ENCODE measurements around the gene MED25. TPM values are rescaled to one million over a fixed set of nuclear protein-coding genes. Genes with fewer than 3 reads are reported as not detected.

Gene MED25
- total RNA-seq, 1 donor from 2014 or later = 65.8 TPM

DNA sequence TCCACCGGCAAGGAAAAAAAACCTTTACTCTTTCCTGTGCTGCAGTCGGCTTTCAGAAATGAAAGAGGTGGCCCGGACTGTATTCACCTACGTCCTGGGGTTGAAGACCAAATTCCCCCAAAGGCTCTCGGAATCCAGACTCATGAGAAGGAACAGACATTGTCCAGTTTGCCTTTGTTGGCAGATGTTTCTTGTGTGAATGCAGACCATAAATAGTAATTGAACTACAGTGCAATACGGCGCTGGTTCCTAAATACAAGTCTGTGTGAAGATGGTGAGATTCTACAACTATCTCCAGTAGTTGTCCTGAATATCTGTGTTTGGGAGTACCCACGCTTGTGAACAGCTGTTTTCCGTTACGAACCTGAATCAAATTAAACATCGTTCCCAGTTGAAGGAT is 21.6 kb downstream of the MED25 start:
- no peak overlapping the region for H3K4me3 ChIP-seq
- peak overlapping the region; percentile 57 for H3K27ac ChIP-seq (replicated peaks)
- H3K27me3 ChIP-seq (ENCODE audit: low read depth) = no peaks in the 10 kb centered on the region
- no peaks in the 10 kb centered on the region for H3K9me3 ChIP-seq (replicated peaks)
- DNase-seq = no peak
- TF ChIP-seq, protein P1, sequence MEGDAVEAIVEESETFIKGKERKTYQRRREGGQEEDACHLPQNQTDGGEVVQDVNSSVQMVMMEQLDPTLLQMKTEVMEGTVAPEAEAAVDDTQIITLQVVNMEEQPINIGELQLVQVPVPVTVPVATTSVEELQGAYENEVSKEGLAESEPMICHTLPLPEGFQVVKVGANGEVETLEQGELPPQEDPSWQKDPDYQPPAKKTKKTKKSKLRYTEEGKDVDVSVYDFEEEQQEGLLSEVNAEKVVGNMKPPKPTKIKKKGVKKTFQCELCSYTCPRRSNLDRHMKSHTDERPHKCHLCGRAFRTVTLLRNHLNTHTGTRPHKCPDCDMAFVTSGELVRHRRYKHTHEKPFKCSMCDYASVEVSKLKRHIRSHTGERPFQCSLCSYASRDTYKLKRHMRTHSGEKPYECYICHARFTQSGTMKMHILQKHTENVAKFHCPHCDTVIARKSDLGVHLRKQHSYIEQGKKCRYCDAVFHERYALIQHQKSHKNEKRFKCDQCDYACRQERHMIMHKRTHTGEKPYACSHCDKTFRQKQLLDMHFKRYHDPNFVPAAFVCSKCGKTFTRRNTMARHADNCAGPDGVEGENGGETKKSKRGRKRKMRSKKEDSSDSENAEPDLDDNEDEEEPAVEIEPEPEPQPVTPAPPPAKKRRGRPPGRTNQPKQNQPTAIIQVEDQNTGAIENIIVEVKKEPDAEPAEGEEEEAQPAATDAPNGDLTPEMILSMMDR (IDR thresholded peaks at IDR 0.05; ENCODE audit: borderline replicate concordance) = no peak
- intact Hi-C loops (cut with micrococcal nuclease) = no loop called here
- peaks cover 6% of the 10 kb centered on the region for H3K4me1 ChIP-seq
- peaks cover 51% of the 10 kb centered on the region for H3K36me3 ChIP-seq

DNA sequence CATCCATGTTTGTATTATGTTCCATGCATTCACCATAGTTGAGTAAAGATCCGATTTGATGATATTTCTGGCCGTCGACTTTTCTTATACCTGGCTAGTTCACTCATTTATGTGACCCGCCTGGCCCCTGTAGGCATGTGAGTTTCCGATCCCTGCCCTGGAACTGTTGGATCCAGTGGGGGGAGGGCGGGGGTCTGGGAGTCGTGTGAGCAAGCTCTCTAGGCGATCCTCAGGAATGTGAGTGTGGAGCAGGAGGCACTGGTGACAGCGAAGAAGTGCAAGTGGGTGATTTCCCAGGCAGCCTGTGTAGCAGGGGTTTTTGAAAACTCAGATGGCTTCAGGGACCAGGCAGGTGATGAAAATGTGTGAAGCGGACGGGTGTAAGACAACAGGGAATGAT is 22.2 kb downstream of the MED25 start:
- intact Hi-C loops (cut with micrococcal nuclease) = no loop called here
- TF ChIP-seq, protein P1 (IDR thresholded peaks at IDR 0.05; ENCODE audit: borderline replicate concordance) = no peak
- Histone ChIP-seq H3K36me3 (peaks cover 45% of the 10 kb centered on the region), H3K27ac (replicated peaks) (no peak overlapping the region), H3K4me1 (peaks cover 6% of the 10 kb centered on the region), H3K4me3 (no peak overlapping the region), H3K9me3 (replicated peaks) (no peaks in the 10 kb centered on the region), H3K27me3 (ENCODE audit: low read depth) (no peaks in the 10 kb centered on the region)
- no peak for DNase-seq

DNA sequence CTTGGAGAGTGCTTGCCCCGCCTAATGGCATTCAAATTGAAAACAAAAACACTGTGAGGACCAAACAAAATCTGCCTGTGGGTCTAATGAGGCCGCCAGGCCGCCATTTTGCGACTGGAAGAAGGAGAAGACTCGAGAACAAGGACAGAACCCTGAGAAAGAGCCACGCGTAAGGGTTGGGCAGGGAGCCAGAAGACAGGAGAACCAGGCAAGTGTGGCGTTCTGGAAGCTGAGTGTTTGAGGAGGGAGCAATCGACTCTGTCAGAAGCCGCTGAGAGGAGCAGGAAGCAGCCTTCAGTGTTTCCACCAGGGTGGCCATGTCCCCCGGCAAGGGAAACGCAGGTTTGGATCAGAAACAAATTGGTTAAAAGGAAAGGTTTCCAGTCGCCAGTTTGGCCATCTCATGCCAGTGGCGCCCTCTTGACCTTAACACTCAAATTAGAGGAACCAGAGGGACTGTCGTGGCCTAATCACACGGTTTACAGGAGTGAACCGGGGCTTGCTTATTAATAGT is 22.7 kb downstream of the MED25 start:
- intact Hi-C loops (cut with micrococcal nuclease) = no loop called here
- DNase-seq = no peak
- H3K36me3 ChIP-seq = peaks cover 40% of the 10 kb centered on the region

DNA sequence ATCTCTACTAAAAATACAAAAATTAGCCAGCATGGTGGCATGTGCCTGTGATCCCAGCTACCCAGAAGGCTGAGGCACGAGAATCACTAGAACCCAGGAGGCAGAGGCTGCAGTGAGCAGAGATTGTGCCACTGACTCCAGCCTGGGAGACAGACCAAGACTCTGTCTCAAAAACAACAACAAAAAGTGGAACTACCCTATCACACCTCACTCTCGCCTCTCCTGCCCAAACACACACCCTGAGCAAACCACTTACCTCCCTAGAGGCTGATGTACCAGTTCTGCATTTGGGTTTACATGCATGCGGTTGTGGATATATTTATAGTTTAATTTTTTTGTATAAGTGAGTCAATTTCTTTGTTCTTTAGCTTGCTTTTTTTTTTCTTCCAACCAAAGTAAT is 25.2 kb downstream of the MED25 start:
- H3K4me3 ChIP-seq = no peak overlapping the region
- peaks cover 17% of the 10 kb centered on the region for H3K36me3 ChIP-seq
- intact Hi-C loops (cut with micrococcal nuclease) = no loop called here
- H3K27ac ChIP-seq (replicated peaks) = no peak overlapping the region
- H3K27me3 ChIP-seq (ENCODE audit: low read depth) = no peaks in the 10 kb centered on the region
- H3K9me3 ChIP-seq (replicated peaks) = no peaks in the 10 kb centered on the region
- H3K4me1 ChIP-seq = peaks cover 6% of the 10 kb centered on the region
- DNase-seq = no peak
- TF ChIP-seq, protein P1 (IDR thresholded peaks at IDR 0.05; ENCODE audit: borderline replicate concordance) = no peak

More for the DNA sequence above, 22.7 kb downstream of the MED25 start:
- Histone ChIP-seq H3K9me3 (replicated peaks) (no peaks in the 10 kb centered on the region), H3K27ac (replicated peaks) (no peak overlapping the region), H3K4me1 (peaks cover 6% of the 10 kb centered on the region), H3K27me3 (ENCODE audit: low read depth) (no peaks in the 10 kb centered on the region), H3K4me3 (no peak overlapping the region)
- TF ChIP-seq, protein P1 (IDR thresholded peaks at IDR 0.05; ENCODE audit: borderline replicate concordance) = no peak

DNA sequence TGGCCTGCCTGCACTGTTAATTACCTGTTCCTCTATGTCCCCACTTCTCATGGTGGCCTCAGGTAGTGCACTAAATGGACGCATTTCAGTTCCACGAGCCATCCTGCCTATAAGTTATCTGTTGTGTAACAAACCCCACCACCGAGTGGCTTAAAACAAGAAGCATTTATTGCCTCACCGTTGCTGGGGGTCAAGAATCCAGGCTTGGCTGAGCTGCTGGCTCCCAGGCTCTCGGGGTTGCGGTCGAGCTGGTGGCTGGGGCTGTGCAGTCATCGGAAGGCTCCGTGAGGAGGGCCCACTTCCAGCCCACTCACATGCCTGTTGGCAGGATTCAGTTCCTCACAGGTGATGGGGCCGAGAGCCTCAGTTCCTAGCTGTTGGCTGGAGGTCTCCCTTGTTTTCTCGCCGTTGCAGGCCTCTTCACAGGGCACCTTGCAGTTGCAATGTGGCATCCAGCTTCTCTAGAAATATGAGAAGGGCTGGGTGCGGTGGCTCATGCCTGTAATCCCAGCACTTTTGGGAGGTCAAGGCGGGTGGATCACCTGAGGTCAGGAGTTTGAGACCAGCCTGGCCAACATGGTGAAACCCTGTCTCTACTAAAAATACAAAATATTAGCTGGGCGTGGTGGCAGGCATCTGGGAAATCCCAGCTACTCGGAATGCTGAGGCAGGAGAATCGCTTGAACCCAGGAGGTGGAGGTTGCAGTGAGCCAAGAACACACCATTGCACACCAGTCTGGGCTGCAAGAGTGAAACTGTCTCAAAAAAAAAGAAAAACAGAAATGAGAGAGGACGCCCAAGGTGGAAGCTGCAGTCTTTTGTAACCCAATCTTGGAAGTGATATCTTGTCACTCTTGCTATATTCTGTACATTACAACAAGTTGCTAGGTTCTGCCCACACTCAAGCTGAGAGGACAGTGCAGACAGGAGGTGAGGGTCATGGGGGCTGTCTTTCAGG is 26.3 kb downstream of the MED25 start:
- H3K9me3 ChIP-seq (replicated peaks) = peaks cover 5% of the 10 kb centered on the region
- H3K36me3 ChIP-seq = peaks cover 5% of the 10 kb centered on the region
- H3K27me3 ChIP-seq (ENCODE audit: low read depth) = no peaks in the 10 kb centered on the region
- no peak overlapping the region for H3K4me3 ChIP-seq
- H3K27ac ChIP-seq (replicated peaks) = no peak overlapping the region
- TF ChIP-seq, protein P1 (IDR thresholded peaks at IDR 0.05; ENCODE audit: borderline replicate concordance) = no peak
- DNase-seq = no peak
- H3K4me1 ChIP-seq = peaks cover 1% of the 10 kb centered on the region
- intact Hi-C loops (cut with micrococcal nuclease) = no loop called here

All from left ventricle myocardium inferior (tissue), 1 donor.